Measurements from ENCODE around the gene HSPA12A.

Gene HSPA12A

GRCh38 chr10:116708391-116708821 is 34.0 kb downstream of the HSPA12A start:
- no peak overlapping the region for H3K4me3 Mint-ChIP-seq
- H3K4me1 Mint-ChIP-seq, result peaks cover 8% of the 10 kb centered on the region
- H3K27me3 Mint-ChIP-seq (ENCODE audit: low read depth, poor library complexity), result peaks cover 41% of the 10 kb centered on the region
- no peaks in the 10 kb centered on the region for H3K9me3 Mint-ChIP-seq
- TF ChIP-seq CTCF (IDR thresholded peaks at IDR 0.05), result no peak
- H3K36me3 Mint-ChIP-seq (ENCODE audit: low read depth), result no peaks in the 10 kb centered on the region
- no peak overlapping the region for H3K27ac Mint-ChIP-seq
- no peak for DNase-seq

- H3K27me3 Mint-ChIP-seq (ENCODE audit: low read depth, poor library complexity), result peaks cover 45% of the 10 kb centered on the region
- H3K4me3 Mint-ChIP-seq, result no peak overlapping the region
- no peaks in the 10 kb centered on the region for H3K36me3 Mint-ChIP-seq (ENCODE audit: low read depth)
- no peaks in the 10 kb centered on the region for H3K9me3 Mint-ChIP-seq
- no peak overlapping the region for H3K27ac Mint-ChIP-seq
- H3K4me1 Mint-ChIP-seq, result peaks cover 8% of the 10 kb centered on the region
- no peak for DNase-seq
- no peak for TF ChIP-seq CTCF (IDR thresholded peaks at IDR 0.05)
Measured at GRCh38 chr10:116707981-116708380, 34.4 kb downstream of the HSPA12A start.

GRCh38 chr10:116706281-116706680 is 36.1 kb downstream of the HSPA12A start:
- peak overlapping the region; percentile 62 for H3K27ac Mint-ChIP-seq
- no peaks in the 10 kb centered on the region for H3K9me3 Mint-ChIP-seq
- H3K27me3 Mint-ChIP-seq (ENCODE audit: low read depth, poor library complexity), result peaks cover 45% of the 10 kb centered on the region
- no peaks in the 10 kb centered on the region for H3K36me3 Mint-ChIP-seq (ENCODE audit: low read depth)
- no peak overlapping the region for H3K4me3 Mint-ChIP-seq
- no peak for DNase-seq
- no peak for TF ChIP-seq CTCF (IDR thresholded peaks at IDR 0.05)
- H3K4me1 Mint-ChIP-seq, result peaks cover 8% of the 10 kb centered on the region

- TF ChIP-seq CTCF (IDR thresholded peaks at IDR 0.05), result no peak
- H3K9me3 Mint-ChIP-seq, result no peaks in the 10 kb centered on the region
- no peak overlapping the region for H3K4me3 Mint-ChIP-seq
- H3K27ac Mint-ChIP-seq, result no peak overlapping the region
- peaks cover 8% of the 10 kb centered on the region for H3K4me1 Mint-ChIP-seq
- no peaks in the 10 kb centered on the region for H3K36me3 Mint-ChIP-seq (ENCODE audit: low read depth)
- DNase-seq, result no peak
- H3K27me3 Mint-ChIP-seq (ENCODE audit: low read depth, poor library complexity), result peaks cover 45% of the 10 kb centered on the region
Measured at GRCh38 chr10:116705498-116705897, 36.9 kb downstream of the HSPA12A start.

- no peak for TF ChIP-seq CTCF (IDR thresholded peaks at IDR 0.05)
- Mint-ChIP-seq H3K4me3 (no peak overlapping the region), H3K27ac (peak overlapping the region; percentile 48), H3K9me3 (no peaks in the 10 kb centered on the region), H3K36me3 (ENCODE audit: low read depth) (no peaks in the 10 kb centered on the region), H3K27me3 (ENCODE audit: low read depth, poor library complexity) (peaks cover 41% of the 10 kb centered on the region), H3K4me1 (peaks cover 8% of the 10 kb centered on the region)
- DNase-seq, result no peak
Measured at GRCh38 chr10:116704926-116705325, 37.4 kb downstream of the HSPA12A start.

- H3K36me3 Mint-ChIP-seq (ENCODE audit: low read depth), result no peaks in the 10 kb centered on the region
- H3K27ac Mint-ChIP-seq, result no peak overlapping the region
- no peaks in the 10 kb centered on the region for H3K9me3 Mint-ChIP-seq
- H3K4me3 Mint-ChIP-seq, result no peak overlapping the region
- DNase-seq, result no peak
- peaks cover 8% of the 10 kb centered on the region for H3K4me1 Mint-ChIP-seq
- TF ChIP-seq CTCF (IDR thresholded peaks at IDR 0.05), result no peak
- peaks cover 42% of the 10 kb centered on the region for H3K27me3 Mint-ChIP-seq (ENCODE audit: low read depth, poor library complexity)
Measured at GRCh38 chr10:116702165-116702564, 40.2 kb downstream of the HSPA12A start.

All from nephron progenitor cell (in vitro differentiated cells).